Testis (tissue), 3 donors: ENCODE data around the gene LRRC47. TPM values are rescaled to one million over a fixed set of nuclear protein-coding genes. Genes with fewer than 3 reads are reported as not detected.
"Not testable (repeated sequence)": the region's sequence is repeated elsewhere in the genome, so short reads cannot be mapped to it uniquely, and the experiment has no call there.

Experiments
- DNase-seq: peaks from one replicate; pipeline ENCODE4 v3.0.0-alpha.2; 2019
- H3K27ac ChIP-seq, 2 donors: fragments of 200-600 bp; sonication (generic); one replicate each; pipeline ENCODE4 v1.5.1; 2019
- H3K27me3 ChIP-seq: fragments of 200-600 bp; sonication (generic); one replicate; pipeline ENCODE4 v1.5.1; 2019
- H3K36me3 ChIP-seq: fragments of 200-600 bp; sonication (generic); one replicate; pipeline ENCODE4 v1.5.1; 2017; ENCODE audit warnings: low read depth; ENCODE audit errors: missing control alignments
- H3K4me1 ChIP-seq: fragments of 200-600 bp; sonication (generic); one replicate; pipeline ENCODE4 v1.5.1; 2019
- H3K4me3 ChIP-seq, 2 donors: fragments of 200-600 bp; sonication (generic); one replicate each; pipeline ENCODE4 v1.5.1; 2017 to 2019
- H3K9me3 ChIP-seq: fragments of 200-600 bp; sonication (generic); one replicate; pipeline ENCODE4 v1.5.1; 2017
- CTCF ChIP-seq, 3 experiments: fragments of 450-650 bp in 2 of 3; fragments of 200-600 bp in 1 of 3; sonication (generic) in 1 of 3; IDR thresholded peaks; one replicate each; pipeline ENCODE4 v1.5.1; 2016 to 2019; ENCODE audit warnings: antibody characterized with exemption in 3 of 3, mild to moderate bottlenecking in 2 of 3, moderate library complexity in 1 of 3
- POLR2A ChIP-seq: fragments of 450-650 bp; IDR thresholded peaks from one replicate; pipeline ENCODE4 v1.6.1; 2017; ENCODE audit warnings: antibody characterized with exemption, mild to moderate bottlenecking, moderate library complexity
- WGBS, 2 donors: methylation state at CpG; one replicate each; pipeline ENCODE4 v1.1.5; 2018; 5-methylcytosine and 5-hydroxymethylcytosine counted together
- intact Hi-C: fragments of 100-400 bp; cut with DNase I; formaldehyde crosslinking; loops from one replicate; pipeline ENCODE4 v1.15.1; 2023; ENCODE audit warnings: low total_unique reads
- polyA plus RNA-seq: library from polyadenylated mRNA; stranded (reverse); fragments of 350-450 nt; fragmentation: Illumina TruSeq; extraction: RNeasy Lipid Tissue Mini Kit (QIAGEN cat#74804); gene quantifications from one replicate; pipeline ENCODE4 v1.2.3, GENCODE V29; 2014; ENCODE audit warnings: low read depth, low replicate concordance; ENCODE audit not compliant: insufficient read depth
- total RNA-seq, 2 donors: library from RNA; depleted of rRNA; stranded (reverse); fragments of >200 nt; gene quantifications; one replicate each; pipeline ENCODE4 v1.2.3, GENCODE V29; 2016

LRRC47 gene
- total and polyA plus RNA-seq, 3 donors from 2014 or later: 27.6 to 46.6 (median 45.9) TPM

GRCh38 chr1:3814065-3814464 lies 17.8 kb upstream of the LRRC47 start:
- H3K27me3 ChIP-seq: no peaks in the 10 kb centered on the region
- TF ChIP-seq CTCF (IDR thresholded peaks at IDR 0.05) (no peak), POLR2A (no peak)
- no peak overlapping the region for H3K4me3 ChIP-seq
- no peaks in the 10 kb centered on the region for H3K36me3 ChIP-seq
- no peak overlapping the region for H3K27ac ChIP-seq
- H3K9me3 ChIP-seq: no peaks in the 10 kb centered on the region
- DNase-seq: no peak
- WGBS, 2 donors: 87 to 99% methylated on average over 1 to 2 of the region's 2 CpGs
- no peaks in the 10 kb centered on the region for H3K4me1 ChIP-seq
- intact Hi-C loops: no loop called here

- no peak for TF ChIP-seq POLR2A
- no peak for TF ChIP-seq CTCF (IDR thresholded peaks at IDR 0.05)
- Histone ChIP-seq H3K36me3 (no peaks in the 10 kb centered on the region), H3K27ac (no peak overlapping the region), H3K4me3 (no peak overlapping the region), H3K27me3 (no peaks in the 10 kb centered on the region), H3K4me1 (no peaks in the 10 kb centered on the region), H3K9me3 (no peaks in the 10 kb centered on the region)
- DNase-seq: no peak
- WGBS, 2 donors: 67 to 69% methylated on average over 2 of the region's 2 CpGs
- intact Hi-C loops: no loop called here
Measured at GRCh38 chr1:3811595-3811911, 15.3 kb upstream of the LRRC47 start.

- H3K36me3 ChIP-seq, H3K27ac ChIP-seq, DNase-seq, H3K4me1 ChIP-seq, H3K27me3 ChIP-seq, H3K9me3 ChIP-seq, H3K4me3 ChIP-seq, intact Hi-C loops: not testable (repeated sequence)
- WGBS, 2 donors: 67 to 73% methylated on average over 7 to 9 of the region's 9 CpGs
Measured at GRCh38 chr1:3810149-3810761, 14.0 kb upstream of the LRRC47 start.

GRCh38 chr1:3809680-3810079 lies 13.4 kb upstream of the LRRC47 start:
- 71 to 78% methylated on average over 7 of the region's 7 CpGs for WGBS, 2 donors
- Histone ChIP-seq H3K27me3 (no peaks in the 10 kb centered on the region), H3K36me3 (no peaks in the 10 kb centered on the region), H3K4me1 (no peaks in the 10 kb centered on the region), H3K27ac (no peak overlapping the region), H3K4me3 (no peak overlapping the region), H3K9me3 (no peaks in the 10 kb centered on the region)
- TF ChIP-seq CTCF (IDR thresholded peaks at IDR 0.05): no peak
- no peak for TF ChIP-seq POLR2A
- intact Hi-C loops: no loop called here
- DNase-seq: no peak

GRCh38 chr1:3807769-3808168 lies 11.5 kb upstream of the LRRC47 start:
- WGBS, 2 donors: 59 to 100% methylated on average over 2 to 5 of the region's 5 CpGs
- Histone ChIP-seq H3K4me3 (no peak overlapping the region), H3K27me3 (no peaks in the 10 kb centered on the region), H3K4me1 (no peaks in the 10 kb centered on the region), H3K9me3 (no peaks in the 10 kb centered on the region), H3K36me3 (no peaks in the 10 kb centered on the region), H3K27ac (no peak overlapping the region)
- DNase-seq: no peak
- TF ChIP-seq POLR2A: no peak
- intact Hi-C loops: no loop called here

GRCh38 chr1:3805038-3805437 lies 8.7 kb upstream of the LRRC47 start:
- no peak for DNase-seq
- Histone ChIP-seq H3K4me1 (no peaks in the 10 kb centered on the region), H3K27me3 (no peaks in the 10 kb centered on the region), H3K4me3 (no peak overlapping the region), H3K9me3 (no peaks in the 10 kb centered on the region), H3K36me3 (no peaks in the 10 kb centered on the region), H3K27ac (no peak overlapping the region)
- intact Hi-C loops: no loop called here
- TF ChIP-seq CTCF (IDR thresholded peaks at IDR 0.05) (no peak), POLR2A (no peak)
- 73 to 85% methylated on average over 11 of the region's 11 CpGs for WGBS, 2 donors

GRCh38 chr1:3804627-3804944 lies 8.3 kb upstream of the LRRC47 start:
- H3K9me3 ChIP-seq, H3K4me1 ChIP-seq, H3K27me3 ChIP-seq, DNase-seq, intact Hi-C loops, H3K36me3 ChIP-seq, H3K27ac ChIP-seq, H3K4me3 ChIP-seq: not testable (repeated sequence)
- WGBS, 2 donors: 41 to 52% methylated on average over 7 of the region's 7 CpGs
